Breast epithelium (tissue), 3 donors: ENCODE results near the gene PAK1.

Experiments used
- POLR2A ChIP-seq: fragments of 450-650 bp; IDR thresholded peaks from one replicate; pipeline ENCODE4 v1.6.1; 2016; ENCODE audit warnings: antibody characterized with exemption, mild to moderate bottlenecking, moderate library complexity
- TF ChIP-seq, protein P1 (sequence below), 3 donors: fragments of 450-650 bp; IDR thresholded peaks; one replicate each; pipeline ENCODE4 v1.5.1; 2016 to 2017; ENCODE audit warnings: antibody characterized with exemption in 3 of 3, mild to moderate bottlenecking in 3 of 3, moderate library complexity in 3 of 3

GRCh38 chr11:77495526-77495925 is 21.6 kb upstream of the PAK1 start:
- TF ChIP-seq POLR2A = no peak
- TF ChIP-seq, protein P1, sequence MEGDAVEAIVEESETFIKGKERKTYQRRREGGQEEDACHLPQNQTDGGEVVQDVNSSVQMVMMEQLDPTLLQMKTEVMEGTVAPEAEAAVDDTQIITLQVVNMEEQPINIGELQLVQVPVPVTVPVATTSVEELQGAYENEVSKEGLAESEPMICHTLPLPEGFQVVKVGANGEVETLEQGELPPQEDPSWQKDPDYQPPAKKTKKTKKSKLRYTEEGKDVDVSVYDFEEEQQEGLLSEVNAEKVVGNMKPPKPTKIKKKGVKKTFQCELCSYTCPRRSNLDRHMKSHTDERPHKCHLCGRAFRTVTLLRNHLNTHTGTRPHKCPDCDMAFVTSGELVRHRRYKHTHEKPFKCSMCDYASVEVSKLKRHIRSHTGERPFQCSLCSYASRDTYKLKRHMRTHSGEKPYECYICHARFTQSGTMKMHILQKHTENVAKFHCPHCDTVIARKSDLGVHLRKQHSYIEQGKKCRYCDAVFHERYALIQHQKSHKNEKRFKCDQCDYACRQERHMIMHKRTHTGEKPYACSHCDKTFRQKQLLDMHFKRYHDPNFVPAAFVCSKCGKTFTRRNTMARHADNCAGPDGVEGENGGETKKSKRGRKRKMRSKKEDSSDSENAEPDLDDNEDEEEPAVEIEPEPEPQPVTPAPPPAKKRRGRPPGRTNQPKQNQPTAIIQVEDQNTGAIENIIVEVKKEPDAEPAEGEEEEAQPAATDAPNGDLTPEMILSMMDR (IDR thresholded peaks at IDR 0.05) = no peak
